NCI-H446 (cell line): ENCODE data around the gene IFITM1.
"Not testable (repeated sequence)": the region's sequence is repeated elsewhere in the genome, so short reads cannot be mapped to it uniquely, and the experiment has no call there.

ENCODE experiments used
- DNase-seq, 2 experiments: peaks; one replicate each; lab custom pipeline; 2025; lab: John Stamatoyannopoulos, UW

The IFITM1 gene

GRCh38 chr11:346529-346928 lies 32.7 kb downstream of the IFITM1 start:
- no peak for DNase-seq

DNA sequence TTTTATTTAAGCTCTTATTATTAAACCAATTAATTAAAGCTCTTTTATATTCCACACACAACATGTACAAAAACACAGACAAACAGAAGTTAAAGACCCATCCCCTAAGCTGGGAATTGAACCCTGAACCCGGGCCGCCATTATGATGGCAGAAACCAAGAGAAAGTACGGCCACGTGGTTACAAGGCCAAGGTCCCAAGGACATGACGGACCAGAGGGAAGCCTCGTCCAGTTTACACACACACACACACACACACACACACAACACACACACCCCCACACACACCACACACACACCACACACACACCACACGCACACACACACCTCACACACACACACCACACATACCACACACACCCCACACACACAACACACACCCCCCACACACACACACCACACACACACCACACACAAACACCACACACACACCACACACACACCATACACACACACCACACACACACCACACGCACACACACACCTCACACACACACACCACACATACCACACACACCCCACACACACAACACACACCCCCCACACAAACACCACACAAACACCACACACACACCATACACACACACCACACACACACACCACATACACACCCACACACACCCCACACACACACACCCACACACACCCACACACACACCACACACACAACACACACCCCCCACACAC lies 35.6 kb downstream of the IFITM1 start:
- not testable (repeated sequence) for DNase-seq

DNA sequence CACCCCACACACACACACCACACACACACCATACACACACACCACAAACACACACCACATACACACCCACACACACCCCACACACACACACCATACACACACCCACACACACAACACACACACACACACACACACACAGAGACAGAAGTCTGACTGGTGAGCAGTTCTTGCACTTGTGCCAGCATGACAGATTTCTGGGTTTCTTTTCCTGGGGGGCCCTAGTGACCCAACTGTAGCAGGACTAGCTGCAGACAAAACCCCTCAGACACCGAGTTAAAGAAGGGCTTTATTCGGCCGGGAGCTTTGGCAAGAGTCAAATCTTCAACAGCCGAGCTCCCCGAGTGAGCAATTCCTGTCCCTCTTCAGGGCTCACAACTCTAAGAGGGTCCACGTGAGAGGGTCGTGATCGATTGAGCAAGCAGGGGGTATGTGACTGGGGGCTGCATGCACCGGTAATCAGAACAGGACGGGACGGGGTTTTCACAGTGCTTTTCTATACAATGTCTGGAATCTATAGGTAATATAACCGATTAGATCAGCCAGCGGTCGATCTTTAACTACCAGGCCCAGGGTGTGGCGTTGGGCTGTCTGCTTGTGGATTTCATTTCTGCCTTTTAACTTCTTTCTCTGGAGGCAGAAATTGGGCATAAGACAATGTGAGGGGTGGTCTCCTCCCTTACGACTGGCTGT lies 36.3 kb downstream of the IFITM1 start:
- DNase-seq: not testable (repeated sequence)

- no peak for DNase-seq
Measured at GRCh38 chr11:350723-351255, 36.9 kb downstream of the IFITM1 start.

GRCh38 chr11:351411-351810 lies 37.6 kb downstream of the IFITM1 start:
- DNase-seq: no peak

- DNase-seq: no peak
Measured at GRCh38 chr11:352456-353031, 38.7 kb downstream of the IFITM1 start.

DNA sequence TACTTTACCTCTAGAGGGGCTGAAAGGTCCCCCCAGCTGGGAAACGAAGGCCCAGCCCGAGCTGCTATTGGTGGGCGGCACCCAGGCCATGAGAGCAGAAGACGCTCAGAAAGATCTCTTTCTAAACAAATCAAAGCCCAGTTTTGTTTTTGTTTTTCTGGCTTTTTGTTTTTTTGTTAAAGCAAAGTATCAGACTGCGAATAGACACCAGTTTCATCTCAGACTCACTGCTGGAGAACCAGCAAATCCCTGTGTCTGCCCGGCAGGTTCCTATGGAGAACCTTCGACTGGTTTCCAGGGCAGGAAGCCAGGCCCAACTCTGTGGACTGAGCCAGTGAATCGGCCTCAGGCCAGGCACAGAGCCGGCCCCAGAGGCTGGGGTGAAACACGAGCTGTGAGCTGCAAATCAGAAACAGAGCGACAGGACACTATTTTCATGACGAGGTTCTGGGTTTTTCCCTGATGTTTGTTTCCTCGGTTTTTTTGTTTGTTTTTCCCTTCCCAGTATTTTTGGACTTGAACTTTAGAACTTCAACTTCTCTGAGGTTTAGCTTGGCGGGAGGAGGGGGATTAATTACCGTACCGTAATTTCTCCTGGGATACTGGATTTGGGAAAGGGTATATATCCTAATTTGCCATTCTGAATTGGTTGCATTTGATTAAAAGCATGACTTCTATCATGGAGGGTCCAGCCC lies 39.5 kb downstream of the IFITM1 start:
- DNase-seq: no peak

DNA sequence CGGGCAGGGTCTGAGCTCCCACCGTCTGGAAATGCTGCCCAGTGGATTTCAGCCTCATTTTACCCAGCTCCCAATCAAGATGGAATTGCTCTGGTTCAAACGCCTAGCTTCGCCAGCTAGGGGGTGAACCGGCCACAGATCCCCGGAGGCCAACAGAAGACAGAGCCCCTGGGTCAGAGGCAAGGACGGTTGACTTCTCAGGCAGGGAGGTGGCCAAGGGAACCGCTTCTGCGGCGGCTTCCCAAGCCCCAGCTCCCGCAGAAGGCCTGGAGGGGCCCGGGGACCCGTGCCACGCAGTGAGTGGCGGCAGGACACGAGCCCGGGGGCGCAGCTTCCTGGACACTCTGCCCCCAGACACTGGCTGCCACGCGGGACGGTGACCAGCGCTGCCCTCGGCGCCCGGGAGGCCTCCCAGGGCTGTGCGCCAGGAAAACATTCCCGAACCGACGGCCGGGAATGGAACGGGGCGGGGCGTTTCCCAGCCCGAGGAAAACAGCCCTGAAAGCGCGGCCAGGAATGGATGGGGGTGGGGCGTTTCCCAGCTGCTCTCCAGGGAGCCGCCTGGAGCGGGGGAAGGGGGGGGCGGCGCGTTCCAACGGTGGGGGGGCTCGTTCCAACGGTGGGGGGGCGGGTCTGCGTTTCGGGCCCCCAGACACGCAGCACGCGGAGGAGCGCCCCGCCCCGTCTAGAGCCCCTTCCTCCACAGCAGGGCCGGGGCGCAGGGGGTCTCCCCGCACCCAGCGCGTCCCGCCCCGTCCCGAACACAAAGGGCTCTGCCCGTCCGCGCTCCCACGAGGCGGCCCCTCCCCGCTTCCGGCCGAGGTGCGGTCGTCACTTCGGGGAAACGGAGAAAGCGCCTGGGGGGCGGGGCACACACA lies 42.0 kb downstream of the IFITM1 start:
- peak in 1 of 2 experiments; percentile 61 for DNase-seq

GRCh38 chr11:356610-357009 lies 42.8 kb downstream of the IFITM1 start:
- no peak for DNase-seq

DNA sequence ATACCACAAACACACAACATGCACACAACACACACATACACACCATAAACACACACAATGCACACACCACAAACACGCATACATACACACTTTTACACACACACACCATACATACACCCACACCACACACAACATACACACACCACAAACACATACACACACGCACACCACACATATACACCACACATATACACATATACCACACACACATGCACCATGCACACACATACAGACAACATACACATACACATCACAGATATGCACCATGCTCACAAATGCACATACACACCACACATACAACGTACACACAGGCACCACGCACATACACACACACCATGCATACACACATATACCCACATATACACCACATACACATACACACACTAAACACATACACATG lies 43.7 kb downstream of the IFITM1 start:
- DNase-seq: no peak

DNA sequence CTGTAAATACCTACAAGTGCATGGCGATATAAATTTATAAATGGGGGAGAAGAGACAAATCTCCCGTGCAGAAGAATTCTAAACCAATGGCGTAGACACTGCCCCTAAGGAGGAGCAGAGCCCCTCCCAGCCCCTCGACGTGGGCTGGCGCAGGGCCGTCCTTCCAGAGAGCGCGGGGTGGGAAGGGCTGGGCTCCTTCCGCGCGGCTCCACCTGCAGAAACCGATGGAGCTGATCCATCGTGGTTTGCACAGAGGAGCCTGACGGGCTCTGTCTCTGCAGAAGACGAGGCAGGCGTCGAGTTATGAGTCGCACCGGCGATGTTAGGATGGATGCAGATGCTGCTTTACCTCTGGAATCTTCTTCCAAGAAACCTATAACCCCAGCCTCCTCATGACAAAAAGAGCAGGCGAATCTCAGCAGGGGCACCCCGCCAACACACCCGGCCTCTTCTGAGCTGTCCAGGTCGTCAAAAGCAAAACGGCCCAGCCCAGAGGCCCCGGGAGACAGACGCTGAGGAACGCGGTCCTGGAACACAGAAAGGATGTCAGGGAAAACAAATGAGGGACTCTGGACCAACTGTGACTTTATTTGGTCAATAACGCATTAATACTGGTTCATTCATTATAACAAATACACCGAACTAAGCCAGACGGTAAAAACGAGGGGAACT lies 44.4 kb downstream of the IFITM1 start:
- no peak for DNase-seq

GRCh38 chr11:359181-359714 lies 45.4 kb downstream of the IFITM1 start:
- no peak for DNase-seq

- DNase-seq: no peak
Measured at GRCh38 chr11:360326-361280, 46.8 kb downstream of the IFITM1 start.

DNA sequence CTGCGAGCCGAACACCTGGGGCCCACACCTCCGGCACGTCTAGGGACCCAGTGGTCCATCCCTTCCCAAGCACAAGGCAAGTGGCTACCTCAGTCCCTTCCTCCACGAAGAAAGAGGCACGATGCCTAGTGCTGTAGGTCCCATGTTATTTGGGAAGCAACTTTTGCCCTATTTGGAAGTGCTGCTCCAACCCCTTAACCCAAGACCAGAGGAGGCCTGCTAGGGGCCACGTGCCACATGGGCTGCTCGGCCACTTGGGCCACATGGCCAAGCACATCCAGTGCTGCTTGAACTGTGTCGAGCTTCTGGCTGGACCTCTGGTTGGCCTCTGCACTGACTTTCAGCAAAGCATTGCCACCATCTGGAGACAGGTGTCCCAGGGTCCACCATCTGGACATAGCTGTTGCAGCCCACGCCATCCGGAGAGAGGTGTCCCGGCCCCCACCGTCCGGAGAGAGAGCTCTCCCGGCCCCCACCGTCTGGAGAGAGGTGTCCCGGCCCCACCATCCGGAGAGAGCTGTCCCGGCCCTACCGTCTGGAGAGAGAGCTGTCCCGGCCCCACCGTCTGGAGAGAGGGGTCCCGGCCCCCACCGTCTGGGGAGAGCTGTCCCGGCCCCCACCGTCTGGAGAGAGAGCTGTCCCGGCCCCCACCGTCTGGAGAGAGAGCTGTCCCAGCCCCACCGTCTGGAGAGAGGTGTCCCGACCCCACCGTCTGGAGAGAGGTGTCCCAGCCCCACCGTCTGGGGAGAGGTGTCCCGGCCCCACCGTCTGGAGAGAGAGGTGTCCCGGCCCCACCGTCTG lies 49.0 kb downstream of the IFITM1 start:
- DNase-seq: no peak

GRCh38 chr11:363443-363805 lies 49.6 kb downstream of the IFITM1 start:
- not testable (repeated sequence) for DNase-seq

GRCh38 chr11:363948-364761 lies 50.3 kb downstream of the IFITM1 start:
- DNase-seq: peak in 1 of 2 experiments; percentile 54
